ENCODE measurements around the gene COL23A1. TPM values are rescaled to one million over a fixed set of nuclear protein-coding genes. Genes with fewer than 3 reads are reported as not detected.

Gene COL23A1
- polyA plus RNA-seq, 3 donors: 0.11 to 0.21 TPM; not detected in 1

- Histone ChIP-seq H3K36me3 (replicated peaks in 1 of 2; ENCODE audit: control insufficient read depth in 1 of 2, insufficient read depth in 2 of 2, low read length in 2 of 2) (no peaks in the 10 kb centered on the region), H3K9me3 (replicated peaks in 1 of 2; ENCODE audit: control insufficient read depth in 1 of 2, insufficient read depth in 1 of 2, low read length in 2 of 2) (no peaks in the 10 kb centered on the region), H3K4me3 (replicated peaks in 1 of 3; ENCODE audit: low read depth in 2 of 3, low read length in 3 of 3) (no peak overlapping the region), H3K27ac (ENCODE audit: low read depth in 1 of 2, low read length in 2 of 2) (no peak overlapping the region), H3K27me3 (ENCODE audit: control insufficient read depth in 2 of 2, insufficient read depth in 2 of 2, low read length in 2 of 2) (no peaks in the 10 kb centered on the region), H3K79me2 (ENCODE audit: insufficient read depth, low read length) (no peaks in the 10 kb centered on the region), H3K4me1 (ENCODE audit: control insufficient read depth in 1 of 2, insufficient read depth in 2 of 2, low read length in 2 of 2) (peaks cover 15 to 24% of the 10 kb centered on the region in 2 donors), H3K4me2 (replicated peaks; ENCODE audit: extremely low read depth, low read length, poor library complexity, severe bottlenecking) (no peak overlapping the region), H3K9ac (ENCODE audit: insufficient read depth, low read length, poor library complexity, severe bottlenecking) (no peak overlapping the region), H4K20me1 (ENCODE audit: insufficient read depth, low read length) (no peaks in the 10 kb centered on the region), H2AFZ (ENCODE audit: insufficient read depth, low read depth, low read length, poor library complexity, severe bottlenecking) (no peak overlapping the region)
- DNase-seq: no peak
- peaks cover 3 to 12% (median 6%) of the 10 kb centered on the region in 3 donors for H3K27me3 Mint-ChIP-seq (ENCODE audit: low read depth in 3 of 3)
- H3K4me3 Mint-ChIP-seq: no peak overlapping the region
- H3K9me3 Mint-ChIP-seq: peaks cover 0 to 6% (median 2%) of the 10 kb centered on the region in 7 donors
- no peak overlapping the region for H3K27ac Mint-ChIP-seq
- no peaks in the 10 kb centered on the region for H3K36me3 Mint-ChIP-seq
- no CpG with 5 or more reads among the region's 2 CpGs for WGBS (ENCODE audit: insufficient coverage)
- no peak for TF ChIP-seq CTCF (IDR thresholded peaks at IDR 0.05)
- peaks cover 28% of the 10 kb centered on the region for H3K4me1 Mint-ChIP-seq
- intact Hi-C loops (cut with micrococcal nuclease): no loop called here
Observed at GRCh38 chr5:178445534-178445933, 144.7 kb downstream of the COL23A1 start.

- DNase-seq: peak in 1 of 3 donors; percentile 15
- 36% methylated on average over 19 of the region's 23 CpGs for WGBS (ENCODE audit: insufficient coverage)
- intact Hi-C loops (cut with micrococcal nuclease): no loop called here
- Histone ChIP-seq H3K4me3 (replicated peaks in 1 of 3; ENCODE audit: low read depth in 2 of 3, low read length in 3 of 3) (no peak overlapping the region), H3K79me2 (ENCODE audit: insufficient read depth, low read length) (no peaks in the 10 kb centered on the region), H3K4me2 (replicated peaks; ENCODE audit: extremely low read depth, low read length, poor library complexity, severe bottlenecking) (no peak overlapping the region), H3K27me3 (ENCODE audit: control insufficient read depth in 2 of 2, insufficient read depth in 2 of 2, low read length in 2 of 2) (no peaks in the 10 kb centered on the region), H4K20me1 (ENCODE audit: insufficient read depth, low read length) (no peaks in the 10 kb centered on the region), H2AFZ (ENCODE audit: insufficient read depth, low read depth, low read length, poor library complexity, severe bottlenecking) (peak overlapping the region; percentile 11), H3K4me1 (ENCODE audit: control insufficient read depth in 1 of 2, insufficient read depth in 2 of 2, low read length in 2 of 2) (peaks cover 0 to 10% of the 10 kb centered on the region in 2 donors), H3K36me3 (replicated peaks in 1 of 2; ENCODE audit: control insufficient read depth in 1 of 2, insufficient read depth in 2 of 2, low read length in 2 of 2) (no peaks in the 10 kb centered on the region), H3K27ac (ENCODE audit: low read depth in 1 of 2, low read length in 2 of 2) (no peak overlapping the region), H3K9me3 (replicated peaks in 1 of 2; ENCODE audit: control insufficient read depth in 1 of 2, insufficient read depth in 1 of 2, low read length in 2 of 2) (no peaks in the 10 kb centered on the region), H3K9ac (ENCODE audit: insufficient read depth, low read length, poor library complexity, severe bottlenecking) (no peak overlapping the region)
- Mint-ChIP-seq H3K4me1 (peaks cover 11% of the 10 kb centered on the region), H3K27ac (peak overlapping the region in 1 of 7 donors; percentile 1), H3K4me3 (peak overlapping the region in 1 of 2 donors; percentile 7), H3K36me3 (no peaks in the 10 kb centered on the region), H3K9me3 (peaks cover 0 to 6% (median 2%) of the 10 kb centered on the region in 7 donors), H3K27me3 (ENCODE audit: low read depth in 3 of 3) (peaks cover 0 to 2% (median 0%) of the 10 kb centered on the region in 3 donors)
- TF ChIP-seq CTCF (IDR thresholded peaks at IDR 0.05): no peak
Observed at GRCh38 chr5:178442405-178443257, 147.6 kb downstream of the COL23A1 start.
